ENCODE results near the gene IQCM.

DNA sequence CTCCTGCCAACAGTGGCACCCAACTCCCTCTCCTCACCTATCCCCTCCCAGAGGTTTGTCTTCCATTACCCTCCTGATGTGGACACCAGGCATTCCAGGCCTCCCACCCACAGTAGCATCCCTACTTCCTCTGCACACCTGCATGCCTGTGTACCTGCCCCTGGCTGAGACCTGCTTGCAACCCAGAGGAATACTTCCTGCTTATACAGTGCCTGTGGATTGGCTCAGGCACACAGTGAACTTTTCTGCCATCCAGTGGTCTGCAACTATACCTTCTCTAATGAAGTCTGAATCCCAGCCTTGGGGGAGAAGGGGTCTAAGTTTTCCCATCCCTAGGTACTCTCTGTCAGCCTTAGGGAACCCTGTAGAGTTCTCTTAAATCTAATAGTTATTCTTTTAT lies 169.9 kb downstream of the IQCM start:
- TF ChIP-seq POLR2AphosphoS5 (IDR thresholded peaks at IDR 0.05; ENCODE audit: low read depth, low read length) (no peak), TAF1 (IDR thresholded peaks at IDR 0.05; ENCODE audit: low read depth, low read length) (no peak)
